ENCODE data around the gene ZBED4. TPM values are rescaled to one million over a fixed set of nuclear protein-coding genes. Genes with fewer than 3 reads are reported as not detected.

Gene ZBED4
- total and polyA plus RNA-seq, 2 of the 13 experiments (the other 11 are each of a cell fraction or from before 2014, with no cell fraction given): 5.4 to 9.6 TPM

DNA sequence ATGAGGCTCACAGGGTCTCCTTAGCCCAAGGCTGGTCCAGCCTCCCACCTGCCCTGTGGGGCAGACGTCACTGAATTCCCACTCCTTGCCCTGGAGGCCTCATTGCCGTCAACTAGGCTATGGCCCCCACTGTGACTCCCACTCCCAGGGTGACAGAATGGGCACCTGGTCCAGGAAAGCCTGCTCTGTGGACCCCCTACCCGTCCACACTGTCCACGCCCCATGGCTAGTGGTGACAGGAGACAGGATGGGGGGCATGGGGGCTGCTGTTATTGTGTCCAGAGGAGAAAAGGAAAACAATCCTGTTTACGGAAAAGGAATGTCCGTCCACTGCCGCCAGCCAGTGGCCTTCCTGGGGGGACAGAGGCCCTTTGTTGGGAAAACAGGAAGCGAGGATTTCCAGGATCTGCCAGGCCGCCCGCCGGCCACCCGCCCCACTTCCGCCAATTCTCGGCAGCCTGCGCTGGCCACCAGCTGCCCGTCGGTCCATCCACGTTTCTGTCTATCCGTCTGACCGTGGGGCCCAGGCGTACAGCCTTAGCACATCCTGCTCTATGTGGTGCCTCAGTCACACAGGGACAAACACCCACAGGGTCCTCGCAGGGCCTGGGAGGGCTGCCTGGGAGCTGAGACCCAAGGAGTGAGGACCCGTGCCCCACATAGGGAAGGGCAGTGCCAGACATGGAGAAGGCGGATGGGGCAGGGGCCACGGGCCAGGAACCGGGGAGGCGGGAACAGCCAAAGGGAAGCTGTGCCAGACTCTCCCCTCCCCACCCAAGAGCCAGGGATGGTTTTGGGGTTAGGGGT lies 84.3 kb downstream of the ZBED4 start (continued):
- no peak for TF ChIP-seq ZNF225 (CRISPR knock-in tag; IDR thresholded peaks at IDR 0.05)
- no peak; the same call in 1 of the 2 replicates for TF ChIP-seq MEF2D (CRISPR knock-in tag; IDR thresholded peaks at IDR 0.05)
- no peak for TF ChIP-seq NAIF1 (CRISPR knock-in tag; IDR thresholded peaks at IDR 0.05; ENCODE audit: borderline replicate concordance)
- peak; percentile 50; the same call in 1 of the 2 replicates for TF ChIP-seq PHF20 (CRISPR knock-in tag; IDR thresholded peaks at IDR 0.05)
- no peak for TF ChIP-seq ZNF567 (CRISPR knock-in tag; IDR thresholded peaks at IDR 0.05; ENCODE audit: borderline replicate concordance)
- 0 out of 2 replicates have a peak, but pooled peaks have one; percentile 54 for TF ChIP-seq SRY (CRISPR knock-in tag; IDR thresholded peaks at IDR 0.05)
- TF ChIP-seq, protein P1, sequence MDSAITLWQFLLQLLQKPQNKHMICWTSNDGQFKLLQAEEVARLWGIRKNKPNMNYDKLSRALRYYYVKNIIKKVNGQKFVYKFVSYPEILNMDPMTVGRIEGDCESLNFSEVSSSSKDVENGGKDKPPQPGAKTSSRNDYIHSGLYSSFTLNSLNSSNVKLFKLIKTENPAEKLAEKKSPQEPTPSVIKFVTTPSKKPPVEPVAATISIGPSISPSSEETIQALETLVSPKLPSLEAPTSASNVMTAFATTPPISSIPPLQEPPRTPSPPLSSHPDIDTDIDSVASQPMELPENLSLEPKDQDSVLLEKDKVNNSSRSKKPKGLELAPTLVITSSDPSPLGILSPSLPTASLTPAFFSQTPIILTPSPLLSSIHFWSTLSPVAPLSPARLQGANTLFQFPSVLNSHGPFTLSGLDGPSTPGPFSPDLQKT (CRISPR knock-in tag; IDR thresholded peaks at IDR 0.05; ENCODE audit: borderline replicate concordance): no peak
- no peak for TF ChIP-seq RELA (CRISPR knock-in tag; IDR thresholded peaks at IDR 0.05)
- 0 out of 2 replicates have a peak, but pooled peaks have one; percentile 45 for TF ChIP-seq MIER3 (CRISPR knock-in tag; IDR thresholded peaks at IDR 0.05; ENCODE audit: borderline replicate concordance)
- peak; percentile 72; the same call in 1 of the 2 replicates for TF ChIP-seq KDM3A (CRISPR knock-in tag; IDR thresholded peaks at IDR 0.05; ENCODE audit: low read depth)
- peak; percentile 57 for TF ChIP-seq IRF2 (CRISPR knock-in tag; IDR thresholded peaks at IDR 0.05)
- no peak for TF ChIP-seq ZNF317 (CRISPR knock-in tag; IDR thresholded peaks at IDR 0.05)
- TF ChIP-seq, protein P2, sequence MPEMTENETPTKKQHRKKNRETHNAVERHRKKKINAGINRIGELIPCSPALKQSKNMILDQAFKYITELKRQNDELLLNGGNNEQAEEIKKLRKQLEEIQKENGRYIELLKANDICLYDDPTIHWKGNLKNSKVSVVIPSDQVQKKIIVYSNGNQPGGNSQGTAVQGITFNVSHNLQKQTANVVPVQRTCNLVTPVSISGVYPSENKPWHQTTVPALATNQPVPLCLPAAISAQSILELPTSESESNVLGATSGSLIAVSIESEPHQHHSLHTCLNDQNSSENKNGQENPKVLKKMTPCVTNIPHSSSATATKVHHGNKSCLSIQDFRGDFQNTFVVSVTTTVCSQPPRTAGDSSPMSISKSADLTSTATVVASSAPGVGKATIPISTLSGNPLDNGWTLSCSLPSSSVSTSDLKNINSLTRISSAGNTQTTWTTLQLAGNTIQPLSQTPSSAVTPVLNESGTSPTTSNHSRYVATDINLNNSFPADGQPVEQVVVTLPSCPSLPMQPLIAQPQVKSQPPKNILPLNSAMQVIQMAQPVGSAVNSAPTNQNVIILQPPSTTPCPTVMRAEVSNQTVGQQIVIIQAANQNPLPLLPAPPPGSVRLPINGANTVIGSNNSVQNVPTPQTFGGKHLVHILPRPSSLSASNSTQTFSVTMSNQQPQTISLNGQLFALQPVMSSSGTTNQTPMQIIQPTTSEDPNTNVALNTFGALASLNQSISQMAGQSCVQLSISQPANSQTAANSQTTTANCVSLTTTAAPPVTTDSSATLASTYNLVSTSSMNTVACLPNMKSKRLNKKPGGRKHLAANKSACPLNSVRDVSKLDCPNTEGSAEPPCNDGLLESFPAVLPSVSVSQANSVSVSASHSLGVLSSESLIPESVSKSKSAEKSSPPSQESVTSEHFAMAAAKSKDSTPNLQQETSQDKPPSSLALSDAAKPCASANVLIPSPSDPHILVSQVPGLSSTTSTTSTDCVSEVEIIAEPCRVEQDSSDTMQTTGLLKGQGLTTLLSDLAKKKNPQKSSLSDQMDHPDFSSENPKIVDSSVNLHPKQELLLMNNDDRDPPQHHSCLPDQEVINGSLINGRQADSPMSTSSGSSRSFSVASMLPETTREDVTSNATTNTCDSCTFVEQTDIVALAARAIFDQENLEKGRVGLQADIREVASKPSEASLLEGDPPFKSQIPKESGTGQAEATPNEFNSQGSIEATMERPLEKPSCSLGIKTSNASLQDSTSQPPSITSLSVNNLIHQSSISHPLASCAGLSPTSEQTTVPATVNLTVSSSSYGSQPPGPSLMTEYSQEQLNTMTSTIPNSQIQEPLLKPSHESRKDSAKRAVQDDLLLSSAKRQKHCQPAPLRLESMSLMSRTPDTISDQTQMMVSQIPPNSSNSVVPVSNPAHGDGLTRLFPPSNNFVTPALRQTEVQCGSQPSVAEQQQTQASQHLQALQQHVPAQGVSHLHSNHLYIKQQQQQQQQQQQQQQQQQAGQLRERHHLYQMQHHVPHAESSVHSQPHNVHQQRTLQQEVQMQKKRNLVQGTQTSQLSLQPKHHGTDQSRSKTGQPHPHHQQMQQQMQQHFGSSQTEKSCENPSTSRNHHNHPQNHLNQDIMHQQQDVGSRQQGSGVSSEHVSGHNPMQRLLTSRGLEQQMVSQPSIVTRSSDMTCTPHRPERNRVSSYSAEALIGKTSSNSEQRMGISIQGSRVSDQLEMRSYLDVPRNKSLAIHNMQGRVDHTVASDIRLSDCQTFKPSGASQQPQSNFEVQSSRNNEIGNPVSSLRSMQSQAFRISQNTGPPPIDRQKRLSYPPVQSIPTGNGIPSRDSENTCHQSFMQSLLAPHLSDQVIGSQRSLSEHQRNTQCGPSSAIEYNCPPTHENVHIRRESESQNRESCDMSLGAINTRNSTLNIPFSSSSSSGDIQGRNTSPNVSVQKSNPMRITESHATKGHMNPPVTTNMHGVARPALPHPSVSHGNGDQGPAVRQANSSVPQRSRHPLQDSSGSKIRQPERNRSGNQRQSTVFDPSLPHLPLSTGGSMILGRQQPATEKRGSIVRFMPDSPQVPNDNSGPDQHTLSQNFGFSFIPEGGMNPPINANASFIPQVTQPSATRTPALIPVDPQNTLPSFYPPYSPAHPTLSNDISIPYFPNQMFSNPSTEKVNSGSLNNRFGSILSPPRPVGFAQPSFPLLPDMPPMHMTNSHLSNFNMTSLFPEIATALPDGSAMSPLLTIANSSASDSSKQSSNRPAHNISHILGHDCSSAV (CRISPR knock-in tag; IDR thresholded peaks at IDR 0.05; ENCODE audit: borderline replicate concordance): no peak
- no peak for TF ChIP-seq ZNF44 (CRISPR knock-in tag; IDR thresholded peaks at IDR 0.05)
- 0 out of 2 replicates have a peak, but pooled peaks have one; percentile 50 for TF ChIP-seq ZNF431 (CRISPR knock-in tag; IDR thresholded peaks at IDR 0.05; ENCODE audit: borderline replicate concordance, low read depth)
- no peak for TF ChIP-seq PHB2 (IDR thresholded peaks at IDR 0.05; ENCODE audit: partially characterized antibody)
- peak; percentile 48 for TF ChIP-seq NFYB (CRISPR knock-in tag; IDR thresholded peaks at IDR 0.05)
- TF ChIP-seq SRF (IDR thresholded peaks at IDR 0.05; ENCODE audit: low read depth, low read length): no peak
- TF ChIP-seq ZNF101 (CRISPR knock-in tag; IDR thresholded peaks at IDR 0.05; ENCODE audit: borderline replicate concordance, low read depth): no peak
- TF ChIP-seq ZNF251 (CRISPR knock-in tag; IDR thresholded peaks at IDR 0.05): no peak
- no peak for TF ChIP-seq THYN1 (CRISPR knock-in tag; IDR thresholded peaks at IDR 0.05; ENCODE audit: borderline replicate concordance, low read depth)
- TF ChIP-seq NR3C1 (CRISPR knock-in tag; IDR thresholded peaks at IDR 0.05): no peak

Measured in HepG2 (cell line).